Fibroblast of pulmonary artery (primary cell): ENCODE measurements around the gene CAMSAP1.

Experiments
- DNase-seq: peaks from one replicate; pipeline ENCODE4 v3.0.0-alpha.2; 2010; ENCODE audit warnings: low read depth
- H3K4me3 ChIP-seq: replicated peaks from 2 replicates; pipeline ENCODE4 v1.5.1; 2011; ENCODE audit warnings: low read depth, mild to moderate bottlenecking, control low read depth, low read length, moderate library complexity
- CTCF ChIP-seq: IDR thresholded peaks from 2 replicates; pipeline ENCODE4 v1.5.1; 2011; ENCODE audit warnings: mild to moderate bottlenecking, control low read depth, low read length, inconsistent platforms; ENCODE audit errors: missing control alignments

Gene CAMSAP1

GRCh38 chr9:135933114-135933513 lies 25.8 kb upstream of the CAMSAP1 start:
- no peak for TF ChIP-seq CTCF
- no peak for DNase-seq
- no peak overlapping the region for H3K4me3 ChIP-seq

GRCh38 chr9:135932656-135933055 lies 25.3 kb upstream of the CAMSAP1 start:
- H3K4me3 ChIP-seq, result no peak overlapping the region
- no peak for DNase-seq
- no peak for TF ChIP-seq CTCF

- no peak for DNase-seq
- no peak for TF ChIP-seq CTCF
Observed at GRCh38 chr9:135931349-135931820, 24.0 kb upstream of the CAMSAP1 start.

GRCh38 chr9:135930446-135931345 lies 23.4 kb upstream of the CAMSAP1 start:
- TF ChIP-seq CTCF, result no peak

More at GRCh38 chr9:135931349-135931820, 24.0 kb upstream of the CAMSAP1 start:
- H3K4me3 ChIP-seq, result no peak overlapping the region

GRCh38 chr9:135929656-135930445 lies 22.5 kb upstream of the CAMSAP1 start:
- TF ChIP-seq CTCF, result no peak
- DNase-seq, result no peak
- no peak overlapping the region for H3K4me3 ChIP-seq

More at GRCh38 chr9:135930446-135931345, 23.4 kb upstream of the CAMSAP1 start:
- H3K4me3 ChIP-seq, result no peak overlapping the region
- no peak for DNase-seq

GRCh38 chr9:135928731-135929655 lies 21.6 kb upstream of the CAMSAP1 start:
- no peak for DNase-seq
- H3K4me3 ChIP-seq, result no peak overlapping the region
- no peak for TF ChIP-seq CTCF
